ENCODE results near the gene ACAA2.

GRCh38 chr18:49784427-49785185, 28.7 kb downstream of the ACAA2 start:
- TF ChIP-seq, protein P1, sequence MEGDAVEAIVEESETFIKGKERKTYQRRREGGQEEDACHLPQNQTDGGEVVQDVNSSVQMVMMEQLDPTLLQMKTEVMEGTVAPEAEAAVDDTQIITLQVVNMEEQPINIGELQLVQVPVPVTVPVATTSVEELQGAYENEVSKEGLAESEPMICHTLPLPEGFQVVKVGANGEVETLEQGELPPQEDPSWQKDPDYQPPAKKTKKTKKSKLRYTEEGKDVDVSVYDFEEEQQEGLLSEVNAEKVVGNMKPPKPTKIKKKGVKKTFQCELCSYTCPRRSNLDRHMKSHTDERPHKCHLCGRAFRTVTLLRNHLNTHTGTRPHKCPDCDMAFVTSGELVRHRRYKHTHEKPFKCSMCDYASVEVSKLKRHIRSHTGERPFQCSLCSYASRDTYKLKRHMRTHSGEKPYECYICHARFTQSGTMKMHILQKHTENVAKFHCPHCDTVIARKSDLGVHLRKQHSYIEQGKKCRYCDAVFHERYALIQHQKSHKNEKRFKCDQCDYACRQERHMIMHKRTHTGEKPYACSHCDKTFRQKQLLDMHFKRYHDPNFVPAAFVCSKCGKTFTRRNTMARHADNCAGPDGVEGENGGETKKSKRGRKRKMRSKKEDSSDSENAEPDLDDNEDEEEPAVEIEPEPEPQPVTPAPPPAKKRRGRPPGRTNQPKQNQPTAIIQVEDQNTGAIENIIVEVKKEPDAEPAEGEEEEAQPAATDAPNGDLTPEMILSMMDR (IDR thresholded peaks at IDR 0.05; ENCODE audit: insufficient read depth, low read length), result no peak
- no peak for TF ChIP-seq REST (IDR thresholded peaks at IDR 0.05; ENCODE audit: insufficient replicate concordance, low read depth)
